ENCODE data around the gene SPATA31C2. TPM values are rescaled to one million over a fixed set of nuclear protein-coding genes. Genes with fewer than 3 reads are reported as not detected.
"Not testable (repeated sequence)": the region's sequence is repeated elsewhere in the genome, so short reads cannot be mapped to it uniquely, and the experiment has no call there.

The SPATA31C2 gene
- not detected in 2 replicates for total RNA-seq (2014; rRNA removed)
- polyA plus RNA-seq (2012): not detected

DNA sequence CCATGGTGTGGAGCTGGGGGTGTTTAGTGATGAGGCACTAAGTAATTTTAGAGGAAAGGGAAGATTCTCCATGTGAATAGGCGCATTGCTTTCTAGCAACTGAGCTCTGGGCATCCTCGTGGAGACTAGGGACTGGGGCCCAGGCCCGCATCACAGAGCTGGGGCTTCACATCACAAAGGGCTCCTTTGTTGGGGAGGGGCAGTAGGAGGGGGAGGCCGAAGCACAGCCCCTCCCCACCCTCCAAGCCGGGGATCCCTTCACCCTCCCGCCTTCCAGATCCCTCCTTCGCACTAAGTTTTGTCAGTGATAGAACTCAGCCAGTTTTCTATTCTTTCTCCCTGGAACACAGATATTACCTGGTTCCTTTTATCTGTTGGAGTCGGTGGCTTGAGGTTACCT, at the start of gene SPATA31C2:
SPATA31C2 (minus strand) TSS at position 101 of the 400 bp plus-strand sequence; CDS start at position 72, 29 bp downstream.
- not testable (repeated sequence) for DNase-seq (ENCODE audit: low read depth)

DNA sequence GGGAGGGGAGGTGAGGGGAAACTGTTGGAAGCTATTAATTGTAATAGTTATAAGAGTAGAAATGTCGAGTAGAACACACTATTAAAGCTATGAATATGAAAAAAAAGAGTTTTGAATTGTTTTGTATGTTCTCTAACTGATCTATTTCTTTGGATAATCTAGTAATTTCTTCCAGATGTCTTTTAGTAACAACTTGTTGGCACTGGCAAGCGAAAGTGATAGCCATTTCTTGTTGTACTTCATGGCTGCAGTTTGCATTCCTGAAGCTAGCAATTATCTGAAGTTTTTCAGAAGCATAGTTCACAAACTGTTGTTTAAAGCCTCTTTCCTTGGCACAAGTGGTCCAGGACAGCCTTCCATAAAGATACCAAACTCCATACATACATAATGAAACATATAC, 49.4 kb upstream of the SPATA31C2 start:
- DNase-seq (ENCODE audit: low read depth): no peak

DNA sequence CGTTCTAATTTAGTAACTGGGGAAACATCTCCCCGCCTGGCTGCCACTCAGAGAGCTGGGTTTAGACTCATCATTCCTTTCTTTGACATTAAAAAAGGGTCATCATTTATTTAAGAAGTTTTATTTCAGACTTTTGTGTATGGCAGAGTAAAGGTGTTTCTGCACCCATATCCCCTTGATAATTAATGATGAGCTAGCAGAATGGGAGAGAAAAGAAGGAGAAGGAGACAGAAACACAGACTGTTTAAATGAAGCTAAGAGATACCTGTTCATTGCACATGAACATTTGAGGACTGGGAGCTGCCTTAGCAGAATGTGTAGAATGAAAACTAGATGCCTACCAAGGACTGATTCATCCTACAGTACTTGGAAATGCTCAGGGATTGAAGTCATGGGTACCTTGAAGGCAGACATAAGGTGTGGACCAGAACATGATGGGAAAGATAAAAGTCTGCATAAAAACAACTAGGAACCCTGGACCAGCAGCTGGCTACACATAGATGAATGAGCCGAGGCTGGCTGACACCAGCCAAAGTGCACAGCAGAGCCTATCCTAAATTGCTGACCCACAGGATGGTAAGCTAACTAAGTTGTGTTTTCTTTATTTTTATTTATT, 48.3 kb upstream of the SPATA31C2 start:
- no peak for DNase-seq (ENCODE audit: low read depth)

DNA sequence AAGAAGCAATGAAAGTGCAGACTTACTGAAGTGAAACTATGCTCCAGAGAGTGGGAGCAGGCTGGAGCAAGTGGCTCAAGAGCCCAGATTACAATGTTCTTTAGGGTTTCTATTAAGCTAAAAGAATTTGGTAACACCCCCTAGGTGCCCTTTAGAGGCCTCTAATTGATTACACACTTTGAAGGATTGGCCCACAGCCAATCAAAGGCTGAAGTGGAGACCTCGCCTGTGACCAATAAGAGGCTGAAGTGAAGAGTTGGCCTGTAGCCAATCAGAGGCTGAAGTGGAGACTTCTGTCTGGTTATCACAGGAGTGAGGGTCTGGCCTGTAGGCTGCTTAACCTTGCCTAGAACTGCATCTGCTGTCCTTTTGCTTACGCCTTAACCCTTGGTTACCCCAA, 46.7 kb upstream of the SPATA31C2 start:
- DNase-seq (ENCODE audit: low read depth): no peak

DNA sequence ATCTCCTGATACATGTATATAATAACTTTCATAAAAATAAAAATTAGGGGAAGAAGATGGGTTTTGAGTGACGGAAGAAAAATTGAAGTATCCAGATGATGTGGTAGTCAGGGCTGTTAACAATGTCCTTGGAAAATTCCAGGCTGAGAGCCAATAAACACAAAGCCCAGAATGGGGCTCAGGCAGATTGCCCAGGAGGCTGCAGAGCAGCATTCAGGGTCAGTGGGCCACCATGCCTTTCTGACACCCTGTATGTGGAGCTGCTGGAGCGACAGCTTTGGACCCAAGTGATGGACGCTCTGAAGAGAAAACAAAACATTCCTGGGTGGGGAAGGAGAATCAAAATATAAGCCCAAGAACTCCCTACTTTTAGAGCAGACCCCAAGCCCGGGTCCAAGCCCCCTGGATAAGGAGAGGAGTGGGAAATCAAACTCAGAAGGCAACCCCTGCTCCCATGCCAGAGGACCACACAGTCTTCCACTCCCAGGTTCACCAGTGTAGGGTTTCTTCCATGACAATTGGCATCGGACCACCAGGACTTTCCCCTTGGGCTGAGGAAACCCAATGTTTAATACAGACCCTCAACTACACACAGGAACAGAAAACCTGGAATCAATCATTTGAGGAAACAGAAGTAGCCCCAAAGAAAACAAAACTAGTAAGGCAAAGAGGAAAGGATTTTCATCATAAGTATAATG, 45.7 kb upstream of the SPATA31C2 start:
- no peak for DNase-seq (ENCODE audit: low read depth)

DNA sequence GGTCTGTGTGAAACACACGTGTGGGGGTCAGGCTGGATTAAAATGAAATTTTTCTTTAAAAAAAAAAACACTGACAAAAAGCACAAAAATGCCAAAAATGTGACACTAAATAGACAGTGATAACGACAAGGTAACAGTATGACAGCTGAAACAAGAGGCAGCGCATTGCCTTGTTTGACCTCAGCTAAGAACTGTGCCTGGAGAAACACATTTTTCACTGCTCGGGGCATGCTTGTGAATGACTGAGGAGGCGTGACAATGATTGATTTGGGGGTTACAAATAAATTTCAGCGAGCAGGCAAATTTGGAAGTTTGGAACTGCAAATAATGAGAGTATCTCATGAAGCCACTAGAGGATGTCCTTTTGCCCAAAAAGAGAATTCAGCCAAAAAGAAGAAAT, 44.2 kb upstream of the SPATA31C2 start:
- DNase-seq (ENCODE audit: low read depth): no peak

DNA sequence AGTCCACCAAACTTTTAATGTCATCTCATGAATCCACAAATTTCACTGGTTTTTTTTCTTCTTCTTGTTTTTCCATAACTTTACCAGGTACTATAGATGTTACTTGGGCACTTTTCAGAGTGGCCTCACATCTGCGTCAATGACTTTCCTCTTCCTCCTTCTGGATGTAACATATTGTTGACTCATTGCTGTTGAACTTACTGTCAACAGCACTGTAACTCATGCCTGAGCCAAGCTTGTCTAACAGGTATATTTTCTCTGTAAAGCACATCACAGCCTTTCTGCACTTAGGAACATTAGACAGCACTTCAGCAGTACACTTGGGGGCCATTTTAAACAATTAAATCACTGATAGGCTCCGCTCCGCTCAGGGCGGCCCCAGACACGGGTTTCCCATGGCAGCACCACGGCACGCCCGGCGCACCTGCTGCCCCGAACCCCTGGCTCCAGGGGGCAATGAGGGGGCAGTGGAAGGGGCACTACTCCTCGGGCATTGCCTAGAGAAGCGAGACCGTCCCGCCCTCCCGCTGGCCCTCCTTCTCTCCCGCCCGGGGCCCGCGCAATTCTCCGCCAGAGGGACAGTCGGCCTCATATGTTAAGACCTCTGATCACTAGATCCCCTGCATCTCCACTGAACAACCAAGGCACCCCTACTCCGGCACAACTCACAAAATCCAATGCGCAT, 41.9 kb upstream of the SPATA31C2 start:
- no peak for DNase-seq (ENCODE audit: low read depth)

DNA sequence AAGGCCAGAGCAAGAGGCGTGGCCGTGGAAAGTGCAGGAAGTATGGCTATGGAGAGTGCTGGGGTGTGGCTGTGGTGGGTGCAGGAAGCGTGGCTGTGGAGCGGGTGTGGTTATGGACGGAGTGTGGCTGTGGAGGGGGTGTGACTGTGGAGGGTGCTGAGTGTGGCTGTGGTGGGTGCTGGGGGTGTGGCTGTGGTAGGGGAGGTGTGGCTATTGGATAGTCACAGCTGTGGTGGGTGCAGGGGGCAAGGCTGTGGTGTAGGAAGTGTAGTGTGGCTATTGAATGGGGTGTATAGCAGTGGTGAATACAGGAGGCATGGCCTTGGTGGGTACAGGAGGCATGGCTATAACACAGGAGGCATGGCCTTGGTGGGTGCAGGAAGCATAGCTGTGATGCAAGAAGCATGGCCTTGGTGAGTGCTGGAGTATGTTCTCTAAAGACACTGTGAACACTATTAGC, 40.8 kb upstream of the SPATA31C2 start:
- no peak for DNase-seq (ENCODE audit: low read depth)

DNA sequence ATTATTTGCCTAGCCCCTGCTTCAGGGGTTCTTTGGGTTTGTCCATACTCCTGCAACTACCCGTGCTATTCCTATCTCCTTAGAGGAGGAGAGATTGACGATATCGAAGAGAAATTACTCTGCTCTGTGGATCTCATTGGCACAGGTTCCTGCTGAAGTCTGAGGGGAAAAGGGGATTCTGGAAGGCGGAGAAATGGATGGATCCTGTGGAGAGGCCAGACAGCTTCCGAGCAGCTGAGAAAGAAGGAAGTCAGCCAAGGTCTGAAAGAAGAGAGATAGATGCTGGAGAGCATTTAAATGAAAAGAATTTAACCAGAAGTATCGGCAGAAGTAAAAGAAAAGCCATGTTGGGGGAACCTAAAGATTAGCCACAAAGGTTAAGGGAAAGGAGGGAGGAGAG, 40.4 kb upstream of the SPATA31C2 start:
- DNase-seq (ENCODE audit: low read depth): no peak

DNA sequence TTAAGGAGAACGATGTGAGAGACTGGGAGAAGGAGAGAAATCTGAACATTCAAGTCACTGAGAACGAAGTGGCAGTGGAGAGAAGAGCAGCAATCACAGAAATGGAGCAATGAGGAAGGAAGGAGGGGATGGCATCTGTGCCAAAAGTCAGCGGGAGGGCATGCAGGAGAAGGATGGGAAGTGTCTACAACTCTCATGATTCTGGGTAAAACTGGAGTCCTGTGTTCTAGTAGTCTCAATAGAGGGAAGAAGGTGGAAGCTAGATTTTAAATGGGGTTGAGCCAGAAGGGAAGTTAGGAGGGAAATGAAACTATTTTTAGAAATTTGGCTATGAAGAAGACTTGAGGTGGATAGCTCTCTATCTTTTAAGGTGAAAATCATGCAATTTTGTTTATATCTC, 39.1 kb upstream of the SPATA31C2 start:
- DNase-seq (ENCODE audit: low read depth): no peak

DNA sequence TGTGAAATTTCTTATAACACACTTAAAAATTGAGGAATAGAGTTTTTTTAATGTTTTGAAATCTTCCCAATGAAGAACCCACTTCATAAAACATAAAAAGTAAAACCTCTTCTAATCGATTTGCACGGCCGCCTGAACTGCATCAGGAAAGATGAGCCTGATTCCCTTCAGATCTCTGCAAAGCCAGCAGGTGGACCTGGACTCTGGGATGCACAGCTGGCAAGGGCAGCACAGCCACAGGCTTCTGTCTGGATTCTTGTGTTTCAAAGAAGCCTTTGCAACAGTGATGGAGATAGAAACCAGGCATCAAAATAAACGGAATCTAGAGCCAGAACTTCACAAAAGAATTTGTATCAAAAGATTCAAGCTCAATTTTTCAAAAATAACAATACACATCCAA, 36.0 kb upstream of the SPATA31C2 start:
- peak; percentile 5 for DNase-seq (ENCODE audit: low read depth)

DNA sequence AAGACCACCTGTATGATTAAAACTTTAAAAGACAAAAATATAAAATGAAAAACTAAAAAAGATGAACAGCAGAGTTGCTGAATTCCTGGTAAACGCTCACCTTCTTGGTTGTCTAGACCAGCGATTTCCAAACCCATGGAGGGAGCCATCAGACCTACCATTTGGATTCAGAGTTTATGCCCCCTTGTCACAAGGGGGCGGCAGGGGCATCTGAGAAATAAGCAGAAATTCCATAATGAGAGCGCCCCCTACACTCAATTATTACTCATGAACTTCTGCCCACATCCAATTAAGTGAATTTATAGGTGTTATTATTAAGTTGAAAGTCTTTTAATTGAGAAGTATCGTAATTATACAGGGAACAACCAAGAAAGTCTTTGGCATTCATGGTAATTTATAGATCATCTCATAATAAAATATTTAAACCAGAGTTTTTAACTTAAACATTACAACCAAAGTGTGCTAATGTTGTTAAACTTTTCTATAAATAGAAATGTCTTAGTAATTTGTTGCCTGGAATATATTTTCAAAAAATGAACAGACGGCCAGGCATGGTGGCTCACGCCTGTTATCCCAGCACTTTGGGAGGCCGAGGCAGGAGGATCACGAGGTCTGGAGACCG, 35.2 kb upstream of the SPATA31C2 start:
- DNase-seq (ENCODE audit: low read depth): peak; percentile 77

DNA sequence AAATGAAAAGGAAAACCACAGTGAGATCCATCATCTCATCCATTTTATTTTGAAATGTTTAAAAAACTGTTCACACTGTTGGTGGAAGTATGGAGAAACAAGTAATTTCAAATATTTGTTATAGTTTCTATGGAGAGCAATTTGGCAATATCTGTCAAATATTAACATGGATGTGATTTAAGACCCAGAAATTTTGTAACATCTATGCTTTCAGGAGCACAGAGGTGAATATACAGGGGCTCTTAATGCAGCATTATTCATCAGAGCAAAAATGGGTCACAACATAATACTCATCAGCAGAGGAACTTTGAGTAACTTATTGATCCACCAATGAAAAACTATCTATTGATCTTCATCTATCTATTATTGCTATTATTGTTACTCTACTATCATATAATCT, 31.4 kb upstream of the SPATA31C2 start:
- DNase-seq (ENCODE audit: low read depth): no peak

DNA sequence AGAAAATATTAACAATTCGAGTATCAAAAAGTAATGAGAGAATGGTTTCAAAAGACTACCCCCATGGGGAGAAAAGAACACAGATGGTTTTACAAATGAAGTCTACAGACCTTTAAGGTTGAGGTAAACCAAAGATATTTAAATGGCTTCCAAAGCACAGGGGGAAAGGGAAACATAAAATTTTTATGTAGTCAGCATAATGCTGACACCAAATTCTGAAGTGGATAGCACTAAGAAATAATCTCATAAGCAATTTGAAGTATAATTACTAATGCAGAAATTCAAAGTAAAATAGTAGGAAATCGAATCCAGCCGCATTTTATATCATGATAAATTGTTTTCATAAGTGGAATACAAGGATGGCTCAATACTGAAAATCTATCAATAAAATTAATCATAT, 30.3 kb upstream of the SPATA31C2 start:
- DNase-seq (ENCODE audit: low read depth): no peak

DNA sequence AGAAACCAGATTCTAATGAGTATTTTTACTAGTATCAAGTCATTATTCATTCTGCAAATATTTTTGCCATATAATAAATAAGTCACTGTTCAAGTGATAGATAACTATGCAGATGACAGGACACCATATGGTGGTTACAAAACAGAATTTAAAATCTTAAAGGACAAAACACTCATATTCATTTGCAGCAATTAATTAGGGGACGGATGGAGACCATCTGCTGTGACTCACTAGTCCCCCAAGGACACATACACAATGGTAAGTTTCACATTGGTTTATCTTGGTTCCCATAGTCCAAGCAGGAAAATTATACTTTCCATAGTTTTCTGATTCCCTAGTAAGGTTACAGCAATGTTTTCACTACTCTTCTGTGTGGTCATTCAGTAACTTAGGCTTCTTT, 28.4 kb upstream of the SPATA31C2 start:
- no peak for DNase-seq (ENCODE audit: low read depth)

DNA sequence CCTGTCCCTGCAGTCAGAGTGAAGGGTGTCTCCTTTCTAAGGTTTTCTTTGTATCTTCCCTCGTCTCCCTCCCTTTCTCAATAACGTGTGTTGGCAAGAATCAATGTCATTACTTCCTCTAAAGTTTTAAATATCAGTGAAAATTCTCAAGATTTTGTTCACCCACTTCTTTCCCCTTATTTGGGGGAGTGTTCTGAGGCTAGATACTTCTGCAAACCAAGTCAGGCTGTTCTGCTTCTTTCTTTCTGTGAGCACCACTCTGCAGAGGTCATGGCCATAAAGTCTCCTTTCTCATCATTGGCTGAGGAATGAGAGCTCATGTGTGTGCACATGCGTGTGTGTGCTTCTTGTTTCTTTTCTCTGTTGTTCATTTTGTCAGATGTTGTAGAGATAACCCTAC, 26.6 kb upstream of the SPATA31C2 start:
- no peak for DNase-seq (ENCODE audit: low read depth)

DNA sequence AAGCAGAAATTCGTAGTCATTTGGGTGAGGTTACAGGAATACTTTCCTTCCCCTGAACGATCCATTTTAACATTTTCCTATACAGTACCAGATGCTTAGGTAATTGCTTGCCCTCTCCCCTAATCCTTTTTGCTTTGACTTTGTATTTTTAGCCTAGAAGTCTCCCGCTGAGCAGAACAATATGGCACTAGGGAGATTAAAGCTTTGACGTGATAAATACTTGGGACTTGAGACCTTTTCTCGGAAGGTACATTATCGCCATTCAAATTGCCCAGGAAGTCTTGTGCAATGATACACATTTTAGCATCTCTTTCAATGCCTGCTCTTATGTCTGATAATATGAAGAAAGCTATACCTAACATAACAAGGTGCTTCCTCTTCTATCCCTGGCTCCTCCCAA, 22.9 kb upstream of the SPATA31C2 start:
- no peak for DNase-seq (ENCODE audit: low read depth)

DNA sequence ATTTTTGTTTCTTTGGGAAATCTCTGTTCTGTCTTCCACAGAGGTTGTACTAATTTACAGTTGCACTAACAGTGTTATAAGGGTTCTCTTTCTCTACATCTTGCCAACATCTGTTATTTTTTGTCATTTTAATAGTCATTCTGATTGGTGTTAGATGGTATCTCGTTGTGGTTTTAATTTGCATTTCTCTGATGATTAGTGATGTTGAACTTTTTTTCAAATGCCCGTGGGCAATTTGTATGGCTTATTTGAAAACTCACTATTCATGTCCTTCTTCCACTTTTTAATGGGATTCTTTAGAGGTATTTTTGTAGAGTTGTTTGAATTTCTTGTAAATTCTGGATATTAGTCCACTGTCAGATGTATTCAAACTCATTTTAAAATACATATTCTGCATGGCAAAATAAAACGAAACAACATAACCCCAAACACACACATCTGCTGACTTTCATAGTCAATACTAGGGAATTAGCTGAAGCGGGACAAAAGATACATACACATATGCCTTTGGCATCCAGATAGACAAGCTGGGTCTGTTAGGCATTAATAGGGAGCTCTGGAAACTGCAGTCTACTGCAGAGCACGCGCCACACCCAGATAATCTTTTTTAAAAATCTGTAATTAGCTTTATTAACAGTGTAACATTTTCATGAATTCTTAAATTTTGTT, 5.8 kb upstream of the SPATA31C2 start:
- no peak for DNase-seq (ENCODE audit: low read depth)

DNA sequence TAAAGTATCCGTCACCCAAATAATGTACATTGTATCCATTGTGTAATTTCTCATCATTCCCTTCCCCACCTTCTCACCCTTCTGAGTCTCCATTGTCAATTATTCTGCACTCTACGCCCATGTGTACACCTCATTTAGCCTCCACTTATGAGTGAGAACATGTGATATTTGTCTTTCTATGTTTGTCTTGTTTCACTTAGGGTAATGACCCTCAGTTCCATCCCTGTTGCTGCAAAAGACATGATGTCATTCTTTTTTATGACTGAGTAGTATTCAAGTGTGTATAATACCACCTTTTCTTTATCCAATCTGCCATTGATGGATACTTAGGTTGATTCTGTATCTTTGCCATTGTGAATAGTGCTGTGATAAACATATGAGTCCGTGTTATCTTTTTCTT, 4.9 kb upstream of the SPATA31C2 start:
- no peak for DNase-seq (ENCODE audit: low read depth)

DNA sequence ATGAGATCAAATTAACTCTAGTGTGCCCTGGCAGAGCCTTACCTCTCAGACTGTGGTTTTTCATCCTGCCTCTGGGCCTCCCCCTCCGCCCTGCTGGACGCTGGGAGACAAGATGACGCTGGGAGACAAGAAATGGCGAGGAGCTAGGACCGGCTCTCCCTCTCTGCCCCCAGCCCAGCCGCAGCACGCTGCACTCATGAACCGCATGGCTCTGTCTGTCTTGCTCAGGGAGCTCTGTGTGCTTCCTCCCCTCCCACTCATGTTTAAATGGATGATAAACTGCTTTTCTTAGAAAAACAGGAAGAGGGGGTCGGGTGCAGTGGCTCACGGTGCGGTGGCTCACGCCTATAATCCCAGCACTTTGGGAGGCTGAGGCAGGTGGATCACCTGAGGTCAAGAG, 4.7 kb downstream of the SPATA31C2 start:
- not testable (repeated sequence) for DNase-seq (ENCODE audit: low read depth)

DNA sequence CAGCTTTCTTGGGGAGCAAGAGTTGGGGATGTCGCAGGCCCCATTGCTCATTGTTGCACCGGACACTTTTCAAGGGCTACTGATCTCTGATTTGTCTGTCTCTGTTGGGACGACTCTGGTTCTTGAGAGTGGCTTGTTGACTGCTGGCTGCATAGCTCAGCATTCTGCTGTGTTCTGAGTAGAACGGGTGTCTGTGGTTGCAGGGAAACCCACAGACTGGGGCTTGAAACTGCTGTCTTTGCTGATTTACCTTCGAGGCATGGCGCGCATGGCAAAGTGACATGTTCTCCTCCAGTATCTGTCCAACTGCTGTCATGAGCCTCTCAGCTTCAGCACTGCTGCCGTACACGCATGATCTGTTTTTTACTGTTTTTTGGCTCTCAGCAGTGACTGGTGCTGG, 8.7 kb downstream of the SPATA31C2 start:
- not testable (repeated sequence) for DNase-seq (ENCODE audit: low read depth)

All from LHCN-M2 (cell line).